ENCODE results near the gene TAF5. TPM values are rescaled to one million over a fixed set of nuclear protein-coding genes. Genes with fewer than 3 reads are reported as not detected.

The TAF5 gene
- total RNA-seq, 1 experiment from 2014 or later, result 8.3 TPM

DNA sequence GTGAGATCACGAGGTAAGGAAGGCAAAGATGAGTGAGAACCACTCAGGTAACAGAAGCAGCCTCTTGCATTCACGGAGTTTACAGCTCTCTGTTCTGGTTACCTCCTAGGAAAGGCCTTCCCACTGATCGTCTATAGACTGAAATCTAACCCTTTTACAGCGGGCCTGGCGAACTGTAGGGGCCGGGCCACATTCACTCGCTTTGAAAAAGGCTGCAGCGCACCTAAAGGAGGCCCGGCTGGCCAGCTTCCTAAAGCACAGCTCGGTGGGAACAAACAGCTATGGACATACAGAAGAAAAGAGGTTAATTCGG, 27.9 kb downstream of the TAF5 start:
- no peak for DNase-seq
- H4K8ac ChIP-seq (replicated peaks; ENCODE audit: insufficient read length, low read depth, low read length), result no peak overlapping the region
- H3K14ac ChIP-seq (ENCODE audit: insufficient read depth, low read length), result peak overlapping the region; percentile 81
- H3K4ac ChIP-seq (ENCODE audit: low read depth, low read length), result no peak overlapping the region
- no peak overlapping the region for H2BK120ac ChIP-seq (ENCODE audit: low read depth, low read length, poor library complexity, severe bottlenecking)
- H3K79me2 ChIP-seq (ENCODE audit: insufficient read depth, low read length), result peaks cover 23% of the 10 kb centered on the region; the same call in 1 of the 2 replicates
- WGBS (ENCODE audit: extremely low coverage, insufficient read length, low lambda C conversion rate), result no CpG with 5 or more reads among the region's 11 CpGs
- H3K9ac ChIP-seq (ENCODE audit: extremely low read depth, insufficient read length, low read length), result peak overlapping the region; percentile 43
- Mint-ChIP-seq H3K27ac (peak overlapping the region; percentile 61 to 98 (median 89); a peak in 6 of 7 replicates), H3K36me3 (ENCODE audit: insufficient read depth in 1 of 3, low read depth in 3 of 3) (peaks cover 30 to 80% (median 68%) of the 10 kb centered on the region in 3 experiments), H3K4me3 (peak overlapping the region; percentile 99), H3K27me3 (ENCODE audit: low read depth) (no peaks in the 10 kb centered on the region), H3K9me3 (no peaks in the 10 kb centered on the region; a peak in 1 of 5 replicates), H3K4me1 (peaks cover 15 to 22% of the 10 kb centered on the region in 2 experiments)
- no peak overlapping the region for H2BK20ac ChIP-seq (ENCODE audit: low read depth, low read length, poor library complexity, severe bottlenecking)
- TF ChIP-seq, protein P1, sequence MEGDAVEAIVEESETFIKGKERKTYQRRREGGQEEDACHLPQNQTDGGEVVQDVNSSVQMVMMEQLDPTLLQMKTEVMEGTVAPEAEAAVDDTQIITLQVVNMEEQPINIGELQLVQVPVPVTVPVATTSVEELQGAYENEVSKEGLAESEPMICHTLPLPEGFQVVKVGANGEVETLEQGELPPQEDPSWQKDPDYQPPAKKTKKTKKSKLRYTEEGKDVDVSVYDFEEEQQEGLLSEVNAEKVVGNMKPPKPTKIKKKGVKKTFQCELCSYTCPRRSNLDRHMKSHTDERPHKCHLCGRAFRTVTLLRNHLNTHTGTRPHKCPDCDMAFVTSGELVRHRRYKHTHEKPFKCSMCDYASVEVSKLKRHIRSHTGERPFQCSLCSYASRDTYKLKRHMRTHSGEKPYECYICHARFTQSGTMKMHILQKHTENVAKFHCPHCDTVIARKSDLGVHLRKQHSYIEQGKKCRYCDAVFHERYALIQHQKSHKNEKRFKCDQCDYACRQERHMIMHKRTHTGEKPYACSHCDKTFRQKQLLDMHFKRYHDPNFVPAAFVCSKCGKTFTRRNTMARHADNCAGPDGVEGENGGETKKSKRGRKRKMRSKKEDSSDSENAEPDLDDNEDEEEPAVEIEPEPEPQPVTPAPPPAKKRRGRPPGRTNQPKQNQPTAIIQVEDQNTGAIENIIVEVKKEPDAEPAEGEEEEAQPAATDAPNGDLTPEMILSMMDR (conservative IDR thresholded peaks at IDR 0.05), result no peak
- no peak overlapping the region for H4K91ac ChIP-seq (ENCODE audit: insufficient read length, low read depth, low read length)
- no peak overlapping the region for H2AFZ ChIP-seq (ENCODE audit: low read length)
- H2AK5ac ChIP-seq (ENCODE audit: insufficient read length, low read length), result no peak overlapping the region
- H4K20me1 ChIP-seq (ENCODE audit: control insufficient read depth, insufficient read depth, insufficient read length), result no peaks in the 10 kb centered on the region
- no peak overlapping the region for H2BK12ac ChIP-seq (ENCODE audit: insufficient read length, low read depth, low read length)
- no peak overlapping the region for H4K5ac ChIP-seq (ENCODE audit: insufficient read length, low read depth, low read length)
- H3K56ac ChIP-seq (ENCODE audit: insufficient read length, low read depth, low read length), result no peak overlapping the region
- H3K23ac ChIP-seq (ENCODE audit: insufficient read length, low read depth, low read length), result no peak overlapping the region
- peaks cover 9% of the 10 kb centered on the region for H3K23me2 ChIP-seq (ENCODE audit: insufficient read length, low read depth, low read length, poor library complexity, severe bottlenecking)
- H2BK5ac ChIP-seq (ENCODE audit: insufficient read length, low read length), result no peak overlapping the region
- peak overlapping the region; percentile 77 for H3K4me2 ChIP-seq (ENCODE audit: insufficient read depth, insufficient read length, low read length)
- H3K27ac ChIP-seq (ENCODE audit: insufficient read length, low read depth, low read length), result no peak overlapping the region
- H3K18ac ChIP-seq (ENCODE audit: insufficient read length, low read depth, low read length), result no peak overlapping the region
- no peak overlapping the region for H2BK15ac ChIP-seq (ENCODE audit: low read depth, low read length)
- no peak overlapping the region for H3T11ph ChIP-seq (ENCODE audit: low read length)
- no peaks in the 10 kb centered on the region; the same call in 1 of the 2 replicates for H3K4me1 ChIP-seq (ENCODE audit: insufficient read depth, low read length)
- no peaks in the 10 kb centered on the region for H3K9me3 ChIP-seq (ENCODE audit: control insufficient read depth, low read depth, low read length)
- peaks cover 8% of the 10 kb centered on the region for H3K79me1 ChIP-seq (ENCODE audit: insufficient read depth, low read depth, low read length, poor library complexity, severe bottlenecking)
- H3K27me3 ChIP-seq (ENCODE audit: insufficient read depth, low read length), result no peaks in the 10 kb centered on the region
